Transverse colon (tissue), 4 donors: ENCODE results near the gene PRSS57. TPM values are rescaled to one million over a fixed set of nuclear protein-coding genes. Genes with fewer than 3 reads are reported as not detected.

ENCODE experiments used
- DNase-seq: peaks from one replicate; pipeline ENCODE4 v3.0.0-alpha.2; 2019
- H3K27ac ChIP-seq, 4 donors: fragments of 200-600 bp; sonication (generic); 2 replicates each; pipeline ENCODE4 v1.5.1; 2016 to 2018; ENCODE audit warnings: inconsistent platforms in 4 of 4
- H3K27me3 ChIP-seq: fragments of 200-600 bp; sonication (generic); 2 replicates; pipeline ENCODE4 v1.5.1; 2017; ENCODE audit warnings: inconsistent platforms
- H3K36me3 ChIP-seq, 4 donors: fragments of 200-600 bp; sonication (generic); 2 replicates each; pipeline ENCODE4 v1.5.1; 2017 to 2019; ENCODE audit warnings: inconsistent platforms in 4 of 4
- H3K4me1 ChIP-seq, 4 donors: fragments of 200-600 bp; sonication (generic); 2 replicates each; pipeline ENCODE4 v1.5.1; 2017 to 2020; ENCODE audit warnings: inconsistent platforms in 4 of 4
- H3K4me3 ChIP-seq, 4 donors: fragments of 200-600 bp; sonication (generic); 1 replicate in 1 of 4; 2 replicates in 3 of 4; pipeline versions ENCODE4 v1.5.1 to v1.6.1; 2017 to 2019; ENCODE audit warnings: inconsistent platforms in 4 of 4
- H3K9me3 ChIP-seq, 2 donors: fragments of 200-600 bp; sonication (generic); 2 replicates each; pipeline ENCODE4 v1.5.1; 2017 to 2019; ENCODE audit warnings: inconsistent platforms in 2 of 2
- CTCF ChIP-seq, 5 experiments: fragments of 200-600 bp in 3 of 5; fragments of 450-650 bp in 2 of 5; sonication (generic) in 3 of 5; IDR thresholded peaks; 1 replicate in 2 of 5; 2 replicates in 3 of 5; pipeline ENCODE4 v1.5.1; 2016 to 2017; ENCODE audit warnings: antibody characterized with exemption in 5 of 5, inconsistent platforms in 3 of 5, mild to moderate bottlenecking in 2 of 5, moderate library complexity in 1 of 5
- EP300 ChIP-seq: sonication (generic); formaldehyde crosslinking; IDR thresholded peaks from one replicate; pipeline ENCODE4 v1.6.1; 2017; ENCODE audit warnings: antibody characterized with exemption, low read depth
- POLR2A ChIP-seq: fragments of 450-650 bp; IDR thresholded peaks from one replicate; pipeline ENCODE4 v1.6.1; 2016; ENCODE audit warnings: antibody characterized with exemption, mild to moderate bottlenecking, moderate library complexity
- POLR2AphosphoS5 ChIP-seq, 3 donors: sonication (generic); formaldehyde crosslinking; IDR thresholded peaks; one replicate each; pipeline ENCODE4 v1.6.1; 2016; ENCODE audit warnings: antibody characterized with exemption in 3 of 3
- WGBS, 2 donors: methylation state at CpG; one replicate each; pipeline ENCODE4 v1.1.5; 2018; ENCODE audit warnings: low coverage in 1 of 2; 5-methylcytosine and 5-hydroxymethylcytosine counted together
- in situ Hi-C, 4 donors: fragments of 200-750 bp; cut with MboI; loops; one replicate each; pipeline versions ENCODE4 v1.15.0 to v1.15.1; 2017; ENCODE audit warnings: low sequenced_read_pairs in 3 of 4, low pct_ligation_motif_present in 1 of 4, low pct_unique_long_range_greater_than_20kb in 1 of 4
- intact Hi-C: fragments of 100-400 bp; cut with DNase I; formaldehyde crosslinking; loops from one replicate; pipeline ENCODE4 v1.15.1; 2023; ENCODE audit warnings: low total_unique reads
- total RNA-seq, 4 donors: library from RNA; depleted of rRNA; stranded (reverse); fragments of >200 nt; gene quantifications; one replicate each; pipeline ENCODE4 v1.1.0, GENCODE V29; 2016

PRSS57 gene
- total RNA-seq, 4 donors from 2014 or later: not detected

- intact Hi-C loops (no loop called here), in situ Hi-C loops (no loop called here)
- Histone ChIP-seq H3K9me3 (no peaks in the 10 kb centered on the region), H3K4me1 (no peaks in the 10 kb centered on the region), H3K27ac (no peak overlapping the region), H3K27me3 (no peaks in the 10 kb centered on the region), H3K4me3 (no peak overlapping the region), H3K36me3 (no peaks in the 10 kb centered on the region)
- no peak for DNase-seq
- 85 to 100% methylated on average over 1 to 11 of the region's 11 CpGs for WGBS, 2 donors
- TF ChIP-seq CTCF (IDR thresholded peaks at IDR 0.05) (no peak), POLR2AphosphoS5 (IDR thresholded peaks at IDR 0.05) (no peak), EP300 (no peak), POLR2A (no peak)
Observed at GRCh38 chr19:687569-688166, 7.6 kb downstream of the PRSS57 start.

GRCh38 chr19:686589-687297 is 8.5 kb downstream of the PRSS57 start:
- Histone ChIP-seq H3K36me3 (no peaks in the 10 kb centered on the region), H3K4me1 (no peaks in the 10 kb centered on the region), H3K9me3 (no peaks in the 10 kb centered on the region), H3K27ac (no peak overlapping the region), H3K4me3 (no peak overlapping the region), H3K27me3 (no peaks in the 10 kb centered on the region)
- in situ Hi-C loops (no loop called here), intact Hi-C loops (no loop called here)
- DNase-seq: no peak
- 63% methylated on average over 17 of the region's 17 CpGs; no CpG with 5 or more reads in 1 of the 2 donors for WGBS, 2 donors
- TF ChIP-seq EP300 (no peak), POLR2AphosphoS5 (IDR thresholded peaks at IDR 0.05) (no peak)

GRCh38 chr19:685454-685931 is 9.8 kb downstream of the PRSS57 start:
- TF ChIP-seq POLR2AphosphoS5 (IDR thresholded peaks at IDR 0.05) (no peak), EP300 (no peak), CTCF (IDR thresholded peaks at IDR 0.05) (no peak), POLR2A (no peak)
- Histone ChIP-seq H3K27ac (no peak overlapping the region), H3K4me3 (no peak overlapping the region), H3K4me1 (no peaks in the 10 kb centered on the region), H3K27me3 (no peaks in the 10 kb centered on the region), H3K9me3 (no peaks in the 10 kb centered on the region), H3K36me3 (no peaks in the 10 kb centered on the region)
- 66 to 80% methylated on average over 5 to 19 of the region's 31 CpGs for WGBS, 2 donors
- in situ Hi-C loops (no loop called here), intact Hi-C loops (no loop called here)
- DNase-seq: no peak

- in situ Hi-C loops: no loop called here
- intact Hi-C loops: no loop called here
- no peak for DNase-seq
- H3K36me3 ChIP-seq: no peaks in the 10 kb centered on the region
- no peak overlapping the region for H3K27ac ChIP-seq
- 68% methylated on average over 22 of the region's 25 CpGs; no CpG with 5 or more reads in 1 of the 2 donors for WGBS, 2 donors
- peaks cover 3 to 14% (median 10%) of the 10 kb centered on the region in 4 donors for H3K4me1 ChIP-seq
- no peaks in the 10 kb centered on the region for H3K9me3 ChIP-seq
- no peak overlapping the region for H3K4me3 ChIP-seq
- TF ChIP-seq POLR2AphosphoS5 (IDR thresholded peaks at IDR 0.05): no peak
- TF ChIP-seq CTCF (IDR thresholded peaks at IDR 0.05): no peak
- TF ChIP-seq EP300: no peak
- TF ChIP-seq POLR2A: no peak
- peaks cover under 1% of the 10 kb centered on the region for H3K27me3 ChIP-seq
Observed at GRCh38 chr19:682678-683320, 12.5 kb downstream of the PRSS57 start.
